Hepatocyte (in vitro differentiated cells): ENCODE measurements around the gene COG1.

Experiments used
- EZH2 ChIP-seq: fragments of 200-600 bp; sonication (generic); IDR thresholded peaks from 2 replicates; pipeline ENCODE4 v1.6.1; 2016; ENCODE audit warnings: antibody characterized with exemption, mild to moderate bottlenecking, borderline replicate concordance
- EZH2phosphoT487 ChIP-seq: fragments of 200-600 bp; sonication (generic); IDR thresholded peaks from one replicate; pipeline ENCODE4 v1.6.1; 2018; ENCODE audit warnings: antibody characterized with exemption, mild to moderate bottlenecking, low read depth, moderate library complexity; ENCODE audit not compliant: unreplicated experiment, severe bottlenecking
- TF ChIP-seq, protein P1 (sequence below): fragments of 200-600 bp; sonication (generic); IDR thresholded peaks from 2 replicates; pipeline ENCODE4 v1.5.1; 2016; ENCODE audit warnings: antibody characterized with exemption, mild to moderate bottlenecking; ENCODE audit not compliant: poor library complexity

DNA sequence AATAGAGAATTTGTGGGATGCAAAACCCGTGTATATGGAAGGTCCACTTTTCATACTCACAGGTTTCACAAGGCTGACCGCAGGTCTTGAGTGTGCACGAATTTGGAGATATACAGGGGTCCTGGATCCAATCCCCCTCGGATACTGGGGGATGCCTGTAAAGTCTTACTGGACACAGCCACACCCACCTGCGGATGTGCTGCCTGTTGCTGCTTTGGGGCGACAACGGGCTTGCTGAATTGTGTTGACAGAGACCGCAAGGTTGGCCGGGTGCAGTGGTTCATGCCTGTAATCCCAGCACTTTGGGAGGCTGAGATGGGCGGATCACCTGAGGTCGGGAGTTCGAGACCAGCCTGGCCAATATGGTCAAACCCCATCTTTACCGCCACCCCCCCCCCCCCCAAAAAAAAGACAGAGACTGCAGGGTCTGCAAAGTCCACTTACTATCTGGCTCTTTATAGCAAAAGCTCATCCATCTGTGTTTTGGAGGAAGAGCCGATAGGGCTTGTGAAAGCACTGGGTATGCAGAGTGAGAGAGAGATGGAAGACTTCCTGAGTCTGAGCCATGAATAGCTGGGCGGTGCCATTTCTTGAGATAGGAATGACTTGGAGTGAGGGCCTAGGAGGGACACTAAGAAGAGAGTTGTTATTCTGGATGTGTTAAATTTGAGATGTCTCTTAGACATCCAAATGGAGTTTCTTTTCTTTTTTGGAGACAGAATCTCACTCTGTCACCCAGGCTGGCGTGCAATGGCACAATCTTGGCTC is 6.4 kb upstream of the COG1 start:
- TF ChIP-seq, protein P1, sequence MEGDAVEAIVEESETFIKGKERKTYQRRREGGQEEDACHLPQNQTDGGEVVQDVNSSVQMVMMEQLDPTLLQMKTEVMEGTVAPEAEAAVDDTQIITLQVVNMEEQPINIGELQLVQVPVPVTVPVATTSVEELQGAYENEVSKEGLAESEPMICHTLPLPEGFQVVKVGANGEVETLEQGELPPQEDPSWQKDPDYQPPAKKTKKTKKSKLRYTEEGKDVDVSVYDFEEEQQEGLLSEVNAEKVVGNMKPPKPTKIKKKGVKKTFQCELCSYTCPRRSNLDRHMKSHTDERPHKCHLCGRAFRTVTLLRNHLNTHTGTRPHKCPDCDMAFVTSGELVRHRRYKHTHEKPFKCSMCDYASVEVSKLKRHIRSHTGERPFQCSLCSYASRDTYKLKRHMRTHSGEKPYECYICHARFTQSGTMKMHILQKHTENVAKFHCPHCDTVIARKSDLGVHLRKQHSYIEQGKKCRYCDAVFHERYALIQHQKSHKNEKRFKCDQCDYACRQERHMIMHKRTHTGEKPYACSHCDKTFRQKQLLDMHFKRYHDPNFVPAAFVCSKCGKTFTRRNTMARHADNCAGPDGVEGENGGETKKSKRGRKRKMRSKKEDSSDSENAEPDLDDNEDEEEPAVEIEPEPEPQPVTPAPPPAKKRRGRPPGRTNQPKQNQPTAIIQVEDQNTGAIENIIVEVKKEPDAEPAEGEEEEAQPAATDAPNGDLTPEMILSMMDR, result no peak
- TF ChIP-seq EZH2 (no peak), EZH2phosphoT487 (no peak)
